HCT116 (cell line): ENCODE measurements around the gene SOX6. TPM values are rescaled to one million over a fixed set of nuclear protein-coding genes. Genes with fewer than 3 reads are reported as not detected.

Experiments used
- ATAC-seq: fragments of 200-7000 bp; cut with Tn5 transposase; 2 replicates; pipeline ENCODE4 v1.9.1; 2020; ENCODE audit warnings: mild to moderate bottlenecking, moderate library complexity
- BruUV-seq: library from RNA; stranded (reverse); fragments of 400-500 nt; replicated peaks from 2 replicates; lab custom pipeline; 2021; lab: Mats Ljungman, UMichigan
- CTCF ChIA-PET: fragments of 300-600 bp; sonication (Branson Sonifier 250); formaldehyde crosslinking; loops from one replicate; lab custom pipeline; 2021; ENCODE audit warnings: antibody characterized with exemption; lab: Charles Lee
- POLR2A ChIA-PET: fragments of 300-600, 350-600 bp; sonication (Branson Sonifier 250); formaldehyde crosslinking; loops from one replicate; lab custom pipeline; 2021; ENCODE audit warnings: antibody characterized with exemption; lab: Charles Lee
- RAD21 ChIA-PET, 2 experiments: fragments of 300-600 bp; sonication (Branson Sonifier 250); formaldehyde crosslinking; loops; one replicate each; lab custom pipeline; 2023; ENCODE audit warnings: low total read pairs in 2 of 2; ENCODE audit not compliant: uncharacterized antibody in 2 of 2, unreplicated experiment in 2 of 2, low non-redundant PET in 1 of 2; lab: Charles Lee
- DNase-seq: peaks from one replicate; pipeline ENCODE4 v3.0.0-alpha.2; 2010; ENCODE audit warnings: low read depth, low spot score
- H2AFZ ChIP-seq: fragments of 200-600 bp; shearing (Covaris generic), sonication (generic); 2 replicates; pipeline ENCODE4 v1.6.1; 2017; ENCODE audit warnings: low read depth, mixed run types, mixed read lengths, antibody characterized with exemption, low read length; ENCODE audit not compliant: poor library complexity, severe bottlenecking
- H3K27ac ChIP-seq: 2 replicates; pipeline ENCODE4 v1.5.1; 2012; ENCODE audit warnings: low read depth, low read length
- H3K27me3 ChIP-seq: fragments of 200-600 bp; sonication (generic); 2 replicates; pipeline ENCODE4 v1.6.1; 2016; ENCODE audit warnings: mixed run types, low read length, mixed read lengths; ENCODE audit not compliant: insufficient read depth
- H3K36me3 ChIP-seq, 2 experiments: fragments of 200-500 bp in 1 of 2; fragments of 200-600 bp in 1 of 2; sonication (Bioruptor generic) in 1 of 2; sonication (generic) in 1 of 2; 2 replicates each; pipeline versions ENCODE4 v1.5.1 to v1.6.1; 2014 to 2016; ENCODE audit warnings: low read length in 2 of 2, inconsistent platforms in 1 of 2, mixed read lengths in 1 of 2, mixed run types in 1 of 2; ENCODE audit not compliant: insufficient read depth in 2 of 2, control insufficient read depth in 1 of 2
- H3K4me1 ChIP-seq, 2 experiments: fragments of 200-600 bp in 1 of 2; sonication (generic) in 1 of 2; 2 replicates each; pipeline versions ENCODE4 v1.5.1 to v1.6.1; 2012 to 2017; ENCODE audit warnings: low read length in 2 of 2, inconsistent platforms in 1 of 2, mild to moderate bottlenecking in 1 of 2, mixed read lengths in 1 of 2, mixed run types in 1 of 2, moderate library complexity in 1 of 2; ENCODE audit not compliant: insufficient read depth in 2 of 2, control insufficient read depth in 1 of 2
- H3K4me2 ChIP-seq: fragments of 200-600 bp; sonication (generic); 2 replicates; pipeline ENCODE4 v1.6.1; 2017; ENCODE audit warnings: mixed run types, low read length, mixed read lengths
- H3K4me3 ChIP-seq, 2 experiments: fragments of 200-600 bp in 1 of 2; sonication (generic) in 1 of 2; replicated peaks in 1 of 2; 2 replicates each; pipeline ENCODE4 v1.5.1; 2011 to 2016; ENCODE audit warnings: low read length in 2 of 2, control low read depth in 1 of 2, low read depth in 1 of 2, mild to moderate bottlenecking in 1 of 2, mixed read lengths in 1 of 2, mixed run types in 1 of 2
- H3K79me2 ChIP-seq: fragments of 200-600 bp; sonication (generic); 2 replicates; pipeline ENCODE4 v1.6.1; 2017; ENCODE audit warnings: mild to moderate bottlenecking, mixed run types, low read length, moderate library complexity, mixed read lengths; ENCODE audit not compliant: insufficient read depth
- H3K9ac ChIP-seq: fragments of 200-600 bp; sonication (generic); 2 replicates; pipeline ENCODE4 v1.6.1; 2016; ENCODE audit warnings: low read length, mixed read lengths
- H3K9me2 ChIP-seq: fragments of 200-600 bp; sonication (generic), shearing (Covaris generic); 2 replicates; pipeline ENCODE4 v1.6.1; 2017; ENCODE audit warnings: mixed run types, mild to moderate bottlenecking, moderate library complexity; ENCODE audit not compliant: insufficient read depth
- H3K9me3 ChIP-seq, 2 experiments: fragments of 200-500 bp in 1 of 2; fragments of 200-600 bp in 1 of 2; sonication (Bioruptor generic) in 1 of 2; sonication (generic) in 1 of 2; 2 replicates each; pipeline ENCODE4 v1.6.1; 2014 to 2017; ENCODE audit warnings: low read length in 2 of 2, mixed read lengths in 2 of 2, inconsistent platforms in 1 of 2, low read depth in 1 of 2, mild to moderate bottlenecking in 1 of 2, mixed run types in 1 of 2, moderate library complexity in 1 of 2; ENCODE audit not compliant: control insufficient read depth in 1 of 2, insufficient read depth in 1 of 2
- H4K20me1 ChIP-seq: fragments of 200-600 bp; sonication (generic), shearing (Covaris generic); 2 replicates; pipeline ENCODE4 v1.6.1; 2017; ENCODE audit warnings: mixed run types, mild to moderate bottlenecking, moderate library complexity; ENCODE audit not compliant: insufficient read depth
- CBX3 ChIP-seq: IDR thresholded peaks from 2 replicates; pipeline ENCODE4 v1.6.1; 2012; ENCODE audit warnings: low read depth
- ELF1 ChIP-seq: IDR thresholded peaks from 2 replicates; pipeline ENCODE4 v1.6.1; 2012; ENCODE audit warnings: low read depth, borderline replicate concordance
- EZH2 ChIP-seq: fragments of 200-600 bp; sonication (generic); IDR thresholded peaks from 2 replicates; pipeline ENCODE4 v1.6.1; 2017; ENCODE audit warnings: antibody characterized with exemption, mixed run types
- POLR2A ChIP-seq: IDR thresholded peaks from 2 replicates; pipeline ENCODE4 v1.7.0; 2011; ENCODE audit warnings: borderline replicate concordance; ENCODE audit not compliant: insufficient read depth, insufficient read length; ENCODE audit errors: extremely low read depth
- POLR2AphosphoS5 ChIP-seq: IDR thresholded peaks from 2 replicates; pipeline ENCODE4 v1.6.1; 2011; ENCODE audit warnings: mild to moderate bottlenecking, low read depth, low read length, moderate library complexity
- RAD21 ChIP-seq: IDR thresholded peaks from 2 replicates; pipeline ENCODE4 v1.6.1; 2012; ENCODE audit warnings: low read depth, mild to moderate bottlenecking
- REST ChIP-seq: IDR thresholded peaks from 2 replicates; pipeline ENCODE4 v1.6.1; 2012; ENCODE audit warnings: low read depth
- SIN3A ChIP-seq: IDR thresholded peaks from 2 replicates; pipeline ENCODE4 v1.6.1; 2012; ENCODE audit warnings: low read depth
- SRF ChIP-seq: IDR thresholded peaks from 2 replicates; pipeline ENCODE4 v1.6.1; 2012; ENCODE audit warnings: low read depth
- intact Hi-C: fragments of 100-400 bp; cut with micrococcal nuclease; formaldehyde crosslinking; loops from 2 replicates; pipeline ENCODE4 v1.10.0; 2022
- total RNA-seq: library from RNA; stranded (reverse); gene quantifications from one replicate; pipeline ENCODE4 v1.2.1, GENCODE V29; 2021; ENCODE audit not compliant: unreplicated experiment
- TF ChIP-seq, protein P1 (sequence below): IDR thresholded peaks from 2 replicates; pipeline ENCODE4 v1.6.1; 2012

Gene SOX6
- total RNA-seq, 1 experiment from 2014 or later, result 0.81 TPM

DNA sequence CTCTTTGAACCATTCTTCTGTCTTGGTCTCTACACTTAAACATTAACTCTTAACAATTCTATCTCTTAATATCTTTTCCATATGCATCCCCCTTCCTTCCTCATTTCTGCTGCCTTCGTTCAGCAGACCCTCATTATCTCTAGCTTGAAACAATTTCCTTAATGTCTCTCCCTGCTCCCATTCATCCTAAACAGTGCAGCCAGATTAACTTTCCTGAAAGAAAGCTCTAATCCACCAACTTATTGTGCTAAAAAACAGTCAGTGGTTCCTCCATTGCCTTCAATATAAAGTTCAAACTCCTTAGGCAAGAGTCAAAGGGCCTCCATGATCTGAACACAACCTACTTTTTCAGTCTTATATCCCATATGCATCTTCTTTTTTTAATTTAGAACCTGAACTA, 42.5 kb downstream of the SOX6 start:
- no peak for ATAC-seq
- H3K4me1 ChIP-seq, result no peaks in the 10 kb centered on the region
- ChIA-PET RAD21 (no interaction called here), POLR2A (no interaction called here), CTCF (no interaction called here)
- no TSS peak for BruUV-seq
- H3K9me2 ChIP-seq, result no peaks in the 10 kb centered on the region
- no peak for TF ChIP-seq RAD21
- TF ChIP-seq SIN3A, result no peak
- TF ChIP-seq REST, result no peak
- no peak for TF ChIP-seq POLR2AphosphoS5
- TF ChIP-seq EZH2, result no peak
- TF ChIP-seq, protein P1, sequence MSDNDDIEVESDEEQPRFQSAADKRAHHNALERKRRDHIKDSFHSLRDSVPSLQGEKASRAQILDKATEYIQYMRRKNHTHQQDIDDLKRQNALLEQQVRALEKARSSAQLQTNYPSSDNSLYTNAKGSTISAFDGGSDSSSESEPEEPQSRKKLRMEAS, result no peak
- TF ChIP-seq POLR2A, result no peak
- TF ChIP-seq ELF1, result no peak
- TF ChIP-seq SRF, result no peak
- no peak for TF ChIP-seq CBX3
- no peaks in the 10 kb centered on the region for H3K36me3 ChIP-seq
- H2AFZ ChIP-seq, result no peak overlapping the region
- intact Hi-C loops, result no loop called here
- no peak overlapping the region for H3K4me2 ChIP-seq
- H4K20me1 ChIP-seq, result peaks cover 3% of the 10 kb centered on the region; the same call in 1 of the 2 replicates
- H3K79me2 ChIP-seq, result no peaks in the 10 kb centered on the region
- peaks cover 18% of the 10 kb centered on the region; the same call in 1 of the 2 replicates for H3K27me3 ChIP-seq
- H3K4me3 ChIP-seq, result no peak overlapping the region
- no peak overlapping the region for H3K9ac ChIP-seq
- no peak overlapping the region for H3K27ac ChIP-seq
- DNase-seq, result no peak
- no peaks in the 10 kb centered on the region for H3K9me3 ChIP-seq
